Measurements from ENCODE around the gene PTAFR. TPM values are rescaled to one million over a fixed set of nuclear protein-coding genes. Genes with fewer than 3 reads are reported as not detected.

Gene PTAFR
- total RNA-seq, 2 donors from 2014 or later, result 6.5 to 9.2 TPM

DNA sequence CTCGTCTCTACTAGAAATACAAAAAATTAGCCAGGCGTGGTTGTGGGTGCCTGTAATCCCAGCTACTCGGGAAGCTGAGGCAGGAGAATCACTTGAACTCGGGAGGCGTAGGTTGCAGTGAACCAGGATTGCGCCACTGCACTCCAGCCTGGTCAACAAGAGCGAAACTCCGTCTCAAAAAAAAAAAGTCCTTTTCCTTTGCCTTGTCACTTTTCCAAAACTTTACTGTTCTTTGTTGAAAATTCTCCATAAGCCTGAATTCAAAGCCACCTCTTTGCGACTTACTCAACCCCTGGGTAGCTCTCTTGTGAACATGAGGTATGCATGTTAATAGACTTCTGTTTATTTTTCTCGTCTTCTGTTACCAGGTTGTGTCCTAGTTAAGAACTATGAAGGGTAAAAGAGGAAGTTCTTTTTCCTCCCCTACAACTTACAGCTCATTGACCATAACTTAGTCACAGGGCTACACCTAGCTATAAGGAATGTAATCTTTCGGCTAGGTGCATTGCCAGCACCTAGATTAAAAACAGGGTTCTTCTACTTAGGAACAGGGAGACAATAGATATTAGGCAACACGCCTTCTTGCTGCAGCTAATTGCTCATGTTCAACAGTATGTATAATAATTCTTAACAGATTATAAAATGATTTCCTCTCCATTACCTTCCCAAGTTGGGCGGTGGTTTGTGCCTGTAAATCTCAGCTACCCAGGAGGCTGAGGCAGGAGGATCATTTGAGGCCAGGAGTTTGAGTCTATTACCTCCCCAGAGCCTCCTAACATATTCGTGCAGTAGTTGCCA is 40.9 kb downstream of the PTAFR start:
- no peak overlapping the region for H3K27ac ChIP-seq
- ATAC-seq (ENCODE audit: insufficient number of reproducible peaks, low FRiP score, low read depth) (no peak), DNase-seq (ENCODE audit: low spot score) (no peak)
- no peaks in the 10 kb centered on the region for H3K27me3 ChIP-seq (replicated peaks; ENCODE audit: insufficient read depth)
- TF ChIP-seq, protein P1, sequence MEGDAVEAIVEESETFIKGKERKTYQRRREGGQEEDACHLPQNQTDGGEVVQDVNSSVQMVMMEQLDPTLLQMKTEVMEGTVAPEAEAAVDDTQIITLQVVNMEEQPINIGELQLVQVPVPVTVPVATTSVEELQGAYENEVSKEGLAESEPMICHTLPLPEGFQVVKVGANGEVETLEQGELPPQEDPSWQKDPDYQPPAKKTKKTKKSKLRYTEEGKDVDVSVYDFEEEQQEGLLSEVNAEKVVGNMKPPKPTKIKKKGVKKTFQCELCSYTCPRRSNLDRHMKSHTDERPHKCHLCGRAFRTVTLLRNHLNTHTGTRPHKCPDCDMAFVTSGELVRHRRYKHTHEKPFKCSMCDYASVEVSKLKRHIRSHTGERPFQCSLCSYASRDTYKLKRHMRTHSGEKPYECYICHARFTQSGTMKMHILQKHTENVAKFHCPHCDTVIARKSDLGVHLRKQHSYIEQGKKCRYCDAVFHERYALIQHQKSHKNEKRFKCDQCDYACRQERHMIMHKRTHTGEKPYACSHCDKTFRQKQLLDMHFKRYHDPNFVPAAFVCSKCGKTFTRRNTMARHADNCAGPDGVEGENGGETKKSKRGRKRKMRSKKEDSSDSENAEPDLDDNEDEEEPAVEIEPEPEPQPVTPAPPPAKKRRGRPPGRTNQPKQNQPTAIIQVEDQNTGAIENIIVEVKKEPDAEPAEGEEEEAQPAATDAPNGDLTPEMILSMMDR (IDR thresholded peaks at IDR 0.05), result no peak
- no peaks in the 10 kb centered on the region for H3K9me3 ChIP-seq
- H3K36me3 ChIP-seq, result no peaks in the 10 kb centered on the region
- H3K4me1 ChIP-seq (ENCODE audit: control insufficient read depth in 1 of 2, low read depth in 2 of 2), result no peaks in the 10 kb centered on the region
- no peak overlapping the region for H3K4me3 ChIP-seq

- H3K27ac ChIP-seq, result no peak overlapping the region
- H3K36me3 ChIP-seq, result no peaks in the 10 kb centered on the region
- DNase-seq (ENCODE audit: low spot score) (no peak), ATAC-seq (ENCODE audit: insufficient number of reproducible peaks, low FRiP score, low read depth) (no peak)
- no peaks in the 10 kb centered on the region for H3K27me3 ChIP-seq (replicated peaks; ENCODE audit: insufficient read depth)
- no peak overlapping the region for H3K4me3 ChIP-seq
- no peaks in the 10 kb centered on the region for H3K9me3 ChIP-seq
- TF ChIP-seq, protein P1 (IDR thresholded peaks at IDR 0.05), result no peak
- H3K4me1 ChIP-seq (ENCODE audit: control insufficient read depth in 1 of 2, low read depth in 2 of 2), result no peaks in the 10 kb centered on the region
Measured at GRCh38 chr1:28134651-28135207, 41.8 kb downstream of the PTAFR start.

DNA sequence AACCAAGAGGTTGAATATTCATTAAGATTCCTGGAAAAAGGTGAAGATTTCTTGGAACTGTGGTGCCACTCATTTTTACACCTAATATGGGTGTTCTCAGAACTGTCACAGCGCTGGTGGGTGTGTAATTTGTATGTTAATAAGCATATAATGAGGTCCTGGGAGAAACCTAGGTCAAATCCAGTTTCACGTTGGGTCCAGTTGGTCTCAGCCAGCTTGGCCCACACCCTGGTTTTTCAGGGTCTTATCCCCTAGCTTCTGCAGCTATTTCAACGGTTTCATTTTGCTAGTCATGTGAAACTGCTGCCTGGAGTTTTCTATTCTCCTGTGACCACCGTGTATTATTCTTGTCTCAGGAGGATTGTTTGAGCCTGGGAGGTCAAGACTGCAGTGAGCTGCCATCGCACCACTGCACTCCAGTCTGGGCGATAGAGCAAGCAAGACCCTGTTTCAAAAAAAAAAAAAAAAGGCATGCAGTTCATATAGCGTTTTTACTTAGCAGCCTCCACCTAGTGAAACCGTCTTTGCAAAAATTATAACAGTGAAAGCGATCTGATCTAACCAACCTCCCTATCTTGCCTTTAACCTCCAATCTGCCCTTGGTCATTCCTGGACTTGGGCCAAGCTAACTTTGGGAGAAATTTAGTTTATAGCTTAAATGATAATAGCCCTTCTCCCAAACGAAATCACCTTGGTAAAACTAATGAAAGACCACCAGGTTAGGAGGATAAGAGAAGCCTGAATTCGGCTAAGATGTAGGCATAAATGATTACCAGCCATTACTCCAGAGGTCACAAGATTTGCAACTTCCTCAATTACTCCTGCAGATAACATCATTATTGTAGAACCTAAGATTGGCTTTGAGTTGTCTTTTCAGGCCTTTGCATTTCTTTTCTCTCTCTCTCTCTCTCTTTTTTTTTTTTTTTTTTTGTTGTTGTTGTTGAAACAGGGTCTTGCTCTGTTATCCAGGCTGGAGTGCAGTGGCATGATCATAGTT is 44.0 kb downstream of the PTAFR start:
- no peaks in the 10 kb centered on the region for H3K36me3 ChIP-seq
- H3K9me3 ChIP-seq, result no peaks in the 10 kb centered on the region
- DNase-seq (ENCODE audit: low spot score), result no peak
- no peak for ATAC-seq (ENCODE audit: insufficient number of reproducible peaks, low FRiP score, low read depth)
- TF ChIP-seq, protein P1 (IDR thresholded peaks at IDR 0.05), result no peak
- no peaks in the 10 kb centered on the region for H3K27me3 ChIP-seq (replicated peaks; ENCODE audit: insufficient read depth)
- H3K27ac ChIP-seq, result no peak overlapping the region
- H3K4me1 ChIP-seq (ENCODE audit: control insufficient read depth in 1 of 2, low read depth in 2 of 2), result no peaks in the 10 kb centered on the region
- no peak overlapping the region for H3K4me3 ChIP-seq

GRCh38 chr1:28130901-28131300 is 45.6 kb downstream of the PTAFR start:
- ATAC-seq (ENCODE audit: insufficient number of reproducible peaks, low FRiP score, low read depth) (no peak), DNase-seq (ENCODE audit: low spot score) (no peak)
- H3K4me3 ChIP-seq, result no peak overlapping the region
- H3K9me3 ChIP-seq, result no peaks in the 10 kb centered on the region
- no peaks in the 10 kb centered on the region for H3K36me3 ChIP-seq
- no peaks in the 10 kb centered on the region for H3K27me3 ChIP-seq (replicated peaks; ENCODE audit: insufficient read depth)
- no peaks in the 10 kb centered on the region for H3K4me1 ChIP-seq (ENCODE audit: control insufficient read depth in 1 of 2, low read depth in 2 of 2)
- TF ChIP-seq, protein P1 (IDR thresholded peaks at IDR 0.05), result no peak
- no peak overlapping the region for H3K27ac ChIP-seq

DNA sequence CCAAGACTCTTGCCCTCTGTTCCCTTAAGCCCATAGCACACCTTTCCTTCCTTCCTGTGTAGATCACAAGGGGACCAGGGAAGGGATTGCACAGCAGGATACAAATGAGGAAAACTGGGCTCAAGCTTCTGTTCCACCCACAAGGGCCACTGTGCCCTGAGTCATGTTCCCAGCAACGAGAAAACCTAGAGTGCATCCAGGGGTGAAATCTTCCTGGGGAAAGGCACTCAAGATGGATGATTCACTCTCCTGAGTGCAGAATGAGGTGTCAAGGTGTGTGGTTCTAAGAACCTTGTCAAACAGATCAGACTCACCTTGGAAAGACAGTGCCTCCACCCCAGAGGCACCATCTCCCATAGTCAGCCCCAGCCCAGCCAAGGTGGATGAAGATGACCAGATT is 47.3 kb downstream of the PTAFR start:
- ATAC-seq (ENCODE audit: insufficient number of reproducible peaks, low FRiP score, low read depth) (no peak), DNase-seq (ENCODE audit: low spot score) (no peak)
- H3K27ac ChIP-seq, result no peak overlapping the region
- H3K27me3 ChIP-seq (replicated peaks; ENCODE audit: insufficient read depth), result no peaks in the 10 kb centered on the region
- H3K36me3 ChIP-seq, result no peaks in the 10 kb centered on the region
- no peaks in the 10 kb centered on the region for H3K9me3 ChIP-seq
- no peaks in the 10 kb centered on the region for H3K4me1 ChIP-seq (ENCODE audit: control insufficient read depth in 1 of 2, low read depth in 2 of 2)
- no peak overlapping the region for H3K4me3 ChIP-seq
- TF ChIP-seq, protein P1 (IDR thresholded peaks at IDR 0.05), result no peak

All from thoracic aorta (tissue), 2 donors.